HCT116 (cell line): ENCODE results near the gene ECEL1. TPM values are rescaled to one million over a fixed set of nuclear protein-coding genes. Genes with fewer than 3 reads are reported as not detected.

ENCODE experiments used
- ATAC-seq: fragments of 200-7000 bp; cut with Tn5 transposase; 2 replicates; pipeline ENCODE4 v1.9.1; 2020; ENCODE audit warnings: mild to moderate bottlenecking, moderate library complexity
- BruUV-seq: library from RNA; stranded (reverse); fragments of 400-500 nt; replicated peaks from 2 replicates; lab custom pipeline; 2021; lab: Mats Ljungman, UMichigan
- CTCF ChIA-PET: fragments of 300-600 bp; sonication (Branson Sonifier 250); formaldehyde crosslinking; loops from one replicate; lab custom pipeline; 2021; ENCODE audit warnings: antibody characterized with exemption; lab: Charles Lee
- POLR2A ChIA-PET: fragments of 300-600, 350-600 bp; sonication (Branson Sonifier 250); formaldehyde crosslinking; loops from one replicate; lab custom pipeline; 2021; ENCODE audit warnings: antibody characterized with exemption; lab: Charles Lee
- RAD21 ChIA-PET, 2 experiments: fragments of 300-600 bp; sonication (Branson Sonifier 250); formaldehyde crosslinking; loops; one replicate each; lab custom pipeline; 2023; ENCODE audit warnings: low total read pairs in 2 of 2; ENCODE audit not compliant: uncharacterized antibody in 2 of 2, unreplicated experiment in 2 of 2, low non-redundant PET in 1 of 2; lab: Charles Lee
- DNase-seq: peaks from one replicate; pipeline ENCODE4 v3.0.0-alpha.2; 2010; ENCODE audit warnings: low read depth, low spot score
- H2AFZ ChIP-seq: fragments of 200-600 bp; shearing (Covaris generic), sonication (generic); 2 replicates; pipeline ENCODE4 v1.6.1; 2017; ENCODE audit warnings: low read depth, mixed run types, mixed read lengths, antibody characterized with exemption, low read length; ENCODE audit not compliant: poor library complexity, severe bottlenecking
- H3K27ac ChIP-seq: 2 replicates; pipeline ENCODE4 v1.5.1; 2012; ENCODE audit warnings: low read depth, low read length
- H3K27me3 ChIP-seq: fragments of 200-600 bp; sonication (generic); 2 replicates; pipeline ENCODE4 v1.6.1; 2016; ENCODE audit warnings: mixed run types, low read length, mixed read lengths; ENCODE audit not compliant: insufficient read depth
- H3K36me3 ChIP-seq, 2 experiments: fragments of 200-500 bp in 1 of 2; fragments of 200-600 bp in 1 of 2; sonication (Bioruptor generic) in 1 of 2; sonication (generic) in 1 of 2; 2 replicates each; pipeline versions ENCODE4 v1.5.1 to v1.6.1; 2014 to 2016; ENCODE audit warnings: low read length in 2 of 2, inconsistent platforms in 1 of 2, mixed read lengths in 1 of 2, mixed run types in 1 of 2; ENCODE audit not compliant: insufficient read depth in 2 of 2, control insufficient read depth in 1 of 2
- H3K4me1 ChIP-seq, 2 experiments: fragments of 200-600 bp in 1 of 2; sonication (generic) in 1 of 2; 2 replicates each; pipeline versions ENCODE4 v1.5.1 to v1.6.1; 2012 to 2017; ENCODE audit warnings: low read length in 2 of 2, inconsistent platforms in 1 of 2, mild to moderate bottlenecking in 1 of 2, mixed read lengths in 1 of 2, mixed run types in 1 of 2, moderate library complexity in 1 of 2; ENCODE audit not compliant: insufficient read depth in 2 of 2, control insufficient read depth in 1 of 2
- H3K4me2 ChIP-seq: fragments of 200-600 bp; sonication (generic); 2 replicates; pipeline ENCODE4 v1.6.1; 2017; ENCODE audit warnings: mixed run types, low read length, mixed read lengths
- H3K4me3 ChIP-seq, 2 experiments: fragments of 200-600 bp in 1 of 2; sonication (generic) in 1 of 2; replicated peaks in 1 of 2; 2 replicates each; pipeline ENCODE4 v1.5.1; 2011 to 2016; ENCODE audit warnings: low read length in 2 of 2, control low read depth in 1 of 2, low read depth in 1 of 2, mild to moderate bottlenecking in 1 of 2, mixed read lengths in 1 of 2, mixed run types in 1 of 2
- H3K79me2 ChIP-seq: fragments of 200-600 bp; sonication (generic); 2 replicates; pipeline ENCODE4 v1.6.1; 2017; ENCODE audit warnings: mild to moderate bottlenecking, mixed run types, low read length, moderate library complexity, mixed read lengths; ENCODE audit not compliant: insufficient read depth
- H3K9ac ChIP-seq: fragments of 200-600 bp; sonication (generic); 2 replicates; pipeline ENCODE4 v1.6.1; 2016; ENCODE audit warnings: low read length, mixed read lengths
- H3K9me2 ChIP-seq: fragments of 200-600 bp; sonication (generic), shearing (Covaris generic); 2 replicates; pipeline ENCODE4 v1.6.1; 2017; ENCODE audit warnings: mixed run types, mild to moderate bottlenecking, moderate library complexity; ENCODE audit not compliant: insufficient read depth
- H3K9me3 ChIP-seq, 2 experiments: fragments of 200-500 bp in 1 of 2; fragments of 200-600 bp in 1 of 2; sonication (Bioruptor generic) in 1 of 2; sonication (generic) in 1 of 2; 2 replicates each; pipeline ENCODE4 v1.6.1; 2014 to 2017; ENCODE audit warnings: low read length in 2 of 2, mixed read lengths in 2 of 2, inconsistent platforms in 1 of 2, low read depth in 1 of 2, mild to moderate bottlenecking in 1 of 2, mixed run types in 1 of 2, moderate library complexity in 1 of 2; ENCODE audit not compliant: control insufficient read depth in 1 of 2, insufficient read depth in 1 of 2
- H4K20me1 ChIP-seq: fragments of 200-600 bp; sonication (generic), shearing (Covaris generic); 2 replicates; pipeline ENCODE4 v1.6.1; 2017; ENCODE audit warnings: mixed run types, mild to moderate bottlenecking, moderate library complexity; ENCODE audit not compliant: insufficient read depth
- ATF3 ChIP-seq: IDR thresholded peaks from 2 replicates; pipeline ENCODE4 v1.6.1; 2012
- CBX3 ChIP-seq: IDR thresholded peaks from 2 replicates; pipeline ENCODE4 v1.6.1; 2012; ENCODE audit warnings: low read depth
- CEBPB ChIP-seq: IDR thresholded peaks from 2 replicates; pipeline ENCODE4 v1.6.1; 2012; ENCODE audit warnings: low read depth
- CTCF ChIP-seq, 3 experiments: fragments of 200-600 bp in 1 of 3; sonication (generic) in 1 of 3; IDR thresholded peaks in 2 of 3; conservative IDR thresholded peaks in 1 of 3; 2 replicates each; pipeline ENCODE4 v1.5.1; 2012 to 2017; ENCODE audit warnings: low read depth in 2 of 3, low read length in 2 of 3, antibody characterized with exemption in 1 of 3, borderline replicate concordance in 1 of 3, control low read depth in 1 of 3, mild to moderate bottlenecking in 1 of 3, mixed read lengths in 1 of 3, mixed run types in 1 of 3, moderate library complexity in 1 of 3; ENCODE audit not compliant: insufficient read depth in 1 of 3
- EGR1 ChIP-seq: IDR thresholded peaks from 2 replicates; pipeline ENCODE4 v1.6.1; 2012; ENCODE audit warnings: low read depth
- ELF1 ChIP-seq: IDR thresholded peaks from 2 replicates; pipeline ENCODE4 v1.6.1; 2012; ENCODE audit warnings: low read depth, borderline replicate concordance
- EZH2 ChIP-seq: fragments of 200-600 bp; sonication (generic); IDR thresholded peaks from 2 replicates; pipeline ENCODE4 v1.6.1; 2017; ENCODE audit warnings: antibody characterized with exemption, mixed run types
- FOSL1 ChIP-seq: IDR thresholded peaks from 2 replicates; pipeline ENCODE4 v1.6.1; 2012; ENCODE audit warnings: low read depth
- JUND ChIP-seq: IDR thresholded peaks from 2 replicates; pipeline ENCODE4 v1.6.1; 2012
- MAX ChIP-seq: IDR thresholded peaks from 2 replicates; pipeline ENCODE4 v1.6.1; 2012
- RAD21 ChIP-seq: IDR thresholded peaks from 2 replicates; pipeline ENCODE4 v1.6.1; 2012; ENCODE audit warnings: low read depth, mild to moderate bottlenecking
- REST ChIP-seq: IDR thresholded peaks from 2 replicates; pipeline ENCODE4 v1.6.1; 2012; ENCODE audit warnings: low read depth
- SIN3A ChIP-seq: IDR thresholded peaks from 2 replicates; pipeline ENCODE4 v1.6.1; 2012; ENCODE audit warnings: low read depth
- TCF7L2 ChIP-seq: IDR thresholded peaks from 2 replicates; pipeline ENCODE4 v1.7.0; 2011; ENCODE audit warnings: borderline replicate concordance, inconsistent platforms; ENCODE audit not compliant: insufficient read depth, insufficient read length; ENCODE audit errors: extremely low read depth
- YY1 ChIP-seq: IDR thresholded peaks from 2 replicates; pipeline ENCODE4 v1.6.1; 2011; ENCODE audit warnings: low read length, low read depth, moderate library complexity, mild to moderate bottlenecking; ENCODE audit not compliant: insufficient replicate concordance; ENCODE audit errors: extremely low read depth
- ZFX ChIP-seq: fragments of 450-650 bp; IDR thresholded peaks from 2 replicates; pipeline ENCODE4 v1.6.1; 2017
- intact Hi-C: fragments of 100-400 bp; cut with micrococcal nuclease; formaldehyde crosslinking; loops from 2 replicates; pipeline ENCODE4 v1.10.0; 2022
- total RNA-seq: library from RNA; stranded (reverse); gene quantifications from one replicate; pipeline ENCODE4 v1.2.1, GENCODE V29; 2021; ENCODE audit not compliant: unreplicated experiment

ECEL1 gene
- total RNA-seq, 1 experiment from 2014 or later = not detected

GRCh38 chr2:232485757-232486557 is 1.7 kb downstream of the ECEL1 start (continued):
- TF ChIP-seq REST = no peak
- no peak for TF ChIP-seq RAD21
- no peak for TF ChIP-seq ZFX
- no peak for TF ChIP-seq CBX3
- TF ChIP-seq CTCF (IDR thresholded peaks at IDR 0.05 in 2 of 3, conservative IDR thresholded peaks at IDR 0.05 in 1 of 3; ENCODE audit: borderline replicate concordance in 1 of 3, insufficient read depth in 1 of 3, low read depth in 2 of 3, low read length in 2 of 3) = no peak
- no peak for TF ChIP-seq TCF7L2
- no peak for TF ChIP-seq ATF3

GRCh38 chr2:232485348-232485756 is 2.3 kb downstream of the ECEL1 start:
- ATAC-seq = no peak
- H3K9ac ChIP-seq = no peak overlapping the region
- no TSS peak for BruUV-seq
- TF ChIP-seq SIN3A (no peak), CBX3 (no peak), ELF1 (no peak), CEBPB (no peak), JUND (no peak), EZH2 (no peak), FOSL1 (no peak), YY1 (no peak), EGR1 (no peak), MAX (no peak), ATF3 (no peak), TCF7L2 (no peak), ZFX (no peak)
- TF ChIP-seq, all 23 proteins: peak for 0
- ChIA-PET CTCF (no interaction called here), RAD21 (no interaction called here), POLR2A (no interaction called here)
- Histone ChIP-seq H3K27me3 (no peaks in the 10 kb centered on the region), H3K27ac (no peak overlapping the region), H3K4me1 (no peaks in the 10 kb centered on the region), H3K36me3 (no peaks in the 10 kb centered on the region), H4K20me1 (no peaks in the 10 kb centered on the region), H3K9me2 (no peaks in the 10 kb centered on the region), H3K4me2 (no peak overlapping the region), H3K4me3 (no peak overlapping the region), H2AFZ (no peak overlapping the region), H3K9me3 (no peaks in the 10 kb centered on the region), H3K79me2 (no peaks in the 10 kb centered on the region)
- intact Hi-C loops = no loop called here
- no peak for DNase-seq
